ENCODE measurements around the gene BAG1.

BAG1 gene

GRCh38 chr9:33239921-33240320, 24.6 kb downstream of the BAG1 start, which contains the start of gene SPINK4:
Gene SPINK4 (plus strand): TSS chr9:33240167. CDS start chr9:33240209, 42 bp downstream.
- DNase-seq, result no peak

- DNase-seq, result no peak
Observed at GRCh38 chr9:33236571-33236970, 27.9 kb downstream of the BAG1 start.

GRCh38 chr9:33234511-33235467, 29.7 kb downstream of the BAG1 start:
- no peak for DNase-seq

GRCh38 chr9:33233626-33234342, 30.7 kb downstream of the BAG1 start:
- DNase-seq, result no peak

- DNase-seq, result no peak
Observed at GRCh38 chr9:33232815-33233214, 31.7 kb downstream of the BAG1 start.

- no peak for DNase-seq
Observed at GRCh38 chr9:33231623-33231942, 32.9 kb downstream of the BAG1 start.

- DNase-seq, result no peak
Observed at GRCh38 chr9:33230756-33231622, 33.5 kb downstream of the BAG1 start.

- DNase-seq, result no peak
Observed at GRCh38 chr9:33229359-33230114, 35.0 kb downstream of the BAG1 start.

- DNase-seq, result no peak
Observed at GRCh38 chr9:33228606-33229005, 35.9 kb downstream of the BAG1 start.

GRCh38 chr9:33227741-33228140, 36.8 kb downstream of the BAG1 start:
- DNase-seq, result no peak

GRCh38 chr9:33227008-33227398, 37.5 kb downstream of the BAG1 start:
- no peak for DNase-seq

GRCh38 chr9:33225319-33226147, 39.0 kb downstream of the BAG1 start:
- DNase-seq, result peak; percentile 37 to 56 (median 48)

- DNase-seq, result no peak
Observed at GRCh38 chr9:33223696-33224095, 40.8 kb downstream of the BAG1 start.

GRCh38 chr9:33222031-33222430, 42.5 kb downstream of the BAG1 start:
- no peak for DNase-seq

- no peak for DNase-seq
Observed at GRCh38 chr9:33221568-33221884, 43.0 kb downstream of the BAG1 start.

- DNase-seq, result no peak
Observed at GRCh38 chr9:33220681-33221567, 43.6 kb downstream of the BAG1 start.

- DNase-seq, result no peak
Observed at GRCh38 chr9:33211695-33212393, 52.7 kb downstream of the BAG1 start.

- DNase-seq, result no peak
Observed at GRCh38 chr9:33210006-33210715, 54.3 kb downstream of the BAG1 start.

- DNase-seq, result no peak
Observed at GRCh38 chr9:33209394-33209793, 55.1 kb downstream of the BAG1 start.
